ENCODE data around the gene ZNF333. TPM values are rescaled to one million over a fixed set of nuclear protein-coding genes. Genes with fewer than 3 reads are reported as not detected.
"Not testable (repeated sequence)": the region's sequence is repeated elsewhere in the genome, so short reads cannot be mapped to it uniquely, and the experiment has no call there.

The ZNF333 gene
- polyA plus RNA-seq, 2 donors: 4.0 to 6.9 TPM

DNA sequence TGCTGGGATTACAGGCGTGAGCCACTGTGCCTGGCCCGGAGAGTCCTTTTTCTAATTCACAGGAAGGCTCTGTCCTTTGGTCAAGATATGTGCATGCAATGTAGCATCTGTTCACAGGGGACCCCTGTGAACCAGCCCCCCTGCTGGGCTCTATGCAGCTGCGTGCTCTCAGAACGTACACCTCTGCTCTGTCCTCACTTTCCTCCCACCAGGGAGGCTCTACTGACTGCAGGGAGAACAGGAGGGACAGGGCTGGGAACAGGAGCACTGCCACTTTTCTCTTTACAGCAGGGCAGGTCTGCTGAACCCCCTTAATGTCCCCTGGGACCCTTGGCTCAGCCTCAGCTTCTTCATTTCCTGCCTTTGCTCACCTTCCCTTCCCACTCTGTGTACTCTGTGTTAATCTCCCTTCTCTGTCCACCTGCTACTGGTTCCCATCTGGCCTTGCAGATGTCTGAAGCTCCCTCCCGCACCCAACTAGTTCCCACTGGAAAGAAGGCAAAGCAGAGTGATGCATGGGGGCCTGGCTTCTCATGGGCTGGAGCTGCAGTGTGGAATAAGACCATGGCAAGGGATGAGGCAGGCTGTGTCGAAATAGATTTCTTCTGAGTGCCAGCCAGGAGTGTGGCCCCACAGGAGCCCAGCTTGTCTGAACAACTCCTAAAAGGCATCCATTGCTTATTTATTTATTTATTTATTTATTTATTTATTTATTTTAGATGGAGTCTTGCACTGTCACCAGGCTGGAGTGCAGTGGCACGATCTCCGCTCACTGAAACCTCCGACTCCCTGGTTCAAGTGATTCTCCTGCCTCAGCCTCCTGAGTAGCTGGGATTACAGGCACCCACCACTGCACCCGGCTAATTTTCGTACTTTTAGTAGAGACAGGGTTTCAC is 81.3 kb downstream of the ZNF333 start:
- no peaks in the 10 kb centered on the region for H3K9me3 ChIP-seq (ENCODE audit: control insufficient read depth in 2 of 2, insufficient read depth in 1 of 2, low read depth in 1 of 2, low read length in 1 of 2)
- WGBS, 2 donors: 77 to 85% methylated on average over 11 of the region's 11 CpGs
- H3K27ac ChIP-seq (ENCODE audit: low read depth in 2 of 2, low read length in 1 of 2): no peak overlapping the region
- H3K4me3 ChIP-seq (ENCODE audit: low read depth in 1 of 2, low read length in 2 of 2): no peak overlapping the region
- no peaks in the 10 kb centered on the region for H3K36me3 ChIP-seq (ENCODE audit: control insufficient read depth in 2 of 2, insufficient read depth in 2 of 2, low read length in 1 of 2)
- H3K27me3 ChIP-seq (ENCODE audit: control insufficient read depth in 1 of 2, insufficient read depth in 2 of 2, low read length in 2 of 2): no peaks in the 10 kb centered on the region
- H3K4me1 ChIP-seq (ENCODE audit: control insufficient read depth in 2 of 2, insufficient read depth in 2 of 2, low read length in 1 of 2): no peaks in the 10 kb centered on the region

DNA sequence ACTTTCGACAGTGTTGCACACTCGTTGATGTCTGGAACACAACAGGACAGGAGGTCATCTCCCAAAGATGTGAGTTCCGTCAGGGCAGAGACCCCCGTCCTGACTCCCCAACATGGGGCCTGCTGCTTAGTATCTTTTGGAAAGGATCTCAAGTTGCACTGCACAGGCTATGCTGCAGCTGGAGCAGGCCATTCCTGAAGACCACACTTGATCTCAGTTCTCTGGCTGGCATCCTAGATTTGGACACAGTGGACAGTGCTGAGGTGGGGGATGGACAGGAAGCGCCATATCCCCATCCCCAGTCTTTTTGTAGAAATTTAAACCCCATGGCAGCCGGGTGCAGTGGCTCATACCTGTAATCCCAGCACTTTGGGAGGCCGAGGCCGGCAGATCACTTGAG is 82.6 kb downstream of the ZNF333 start:
- no peaks in the 10 kb centered on the region for H3K27me3 ChIP-seq (ENCODE audit: control insufficient read depth in 1 of 2, insufficient read depth in 2 of 2, low read length in 2 of 2)
- WGBS, 2 donors: 84 to 89% methylated on average over 8 of the region's 8 CpGs
- no peak overlapping the region for H3K27ac ChIP-seq (ENCODE audit: low read depth in 2 of 2, low read length in 1 of 2)

DNA sequence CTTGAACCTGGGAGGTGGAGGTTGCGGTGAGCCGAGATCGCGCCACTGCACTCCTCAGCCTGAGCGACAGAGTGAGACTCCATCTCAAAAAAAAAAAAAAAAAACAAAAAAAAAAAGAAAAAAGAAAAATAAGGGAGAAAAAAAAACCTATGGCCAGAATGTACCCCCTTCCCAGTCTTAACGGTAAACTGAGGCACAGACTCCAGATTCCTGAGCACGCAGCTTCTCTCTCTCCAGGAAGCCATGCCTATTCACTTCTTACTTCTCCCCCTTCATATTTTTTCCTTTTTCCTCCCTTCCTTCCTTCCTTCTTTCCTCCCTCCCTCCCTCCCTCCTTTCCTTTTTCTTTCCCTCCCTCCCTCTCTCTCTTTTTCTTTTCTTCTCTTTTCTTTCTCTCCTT is 83.1 kb downstream of the ZNF333 start:
- no peak overlapping the region for H3K4me3 ChIP-seq (ENCODE audit: low read depth in 1 of 2, low read length in 2 of 2)
- WGBS, 2 donors: 90 to 95% methylated on average over 7 of the region's 7 CpGs
- no peaks in the 10 kb centered on the region for H3K27me3 ChIP-seq (ENCODE audit: control insufficient read depth in 1 of 2, insufficient read depth in 2 of 2, low read length in 2 of 2)
- H3K27ac ChIP-seq (ENCODE audit: low read depth in 2 of 2, low read length in 1 of 2): no peak overlapping the region
- H3K9me3 ChIP-seq (ENCODE audit: control insufficient read depth in 2 of 2, insufficient read depth in 1 of 2, low read depth in 1 of 2, low read length in 1 of 2): no peaks in the 10 kb centered on the region
- peaks cover 0 to 2% of the 10 kb centered on the region in 2 donors for H3K4me1 ChIP-seq (ENCODE audit: control insufficient read depth in 2 of 2, insufficient read depth in 2 of 2, low read length in 1 of 2)
- no peaks in the 10 kb centered on the region for H3K36me3 ChIP-seq (ENCODE audit: control insufficient read depth in 2 of 2, insufficient read depth in 2 of 2, low read length in 1 of 2)

More for the DNA sequence above, 82.6 kb downstream of the ZNF333 start:
- Histone ChIP-seq H3K36me3 (ENCODE audit: control insufficient read depth in 2 of 2, insufficient read depth in 2 of 2, low read length in 1 of 2) (no peaks in the 10 kb centered on the region), H3K4me3 (ENCODE audit: low read depth in 1 of 2, low read length in 2 of 2) (no peak overlapping the region), H3K9me3 (ENCODE audit: control insufficient read depth in 2 of 2, insufficient read depth in 1 of 2, low read depth in 1 of 2, low read length in 1 of 2) (no peaks in the 10 kb centered on the region), H3K4me1 (ENCODE audit: control insufficient read depth in 2 of 2, insufficient read depth in 2 of 2, low read length in 1 of 2) (peaks cover 0 to 2% of the 10 kb centered on the region in 2 donors)

DNA sequence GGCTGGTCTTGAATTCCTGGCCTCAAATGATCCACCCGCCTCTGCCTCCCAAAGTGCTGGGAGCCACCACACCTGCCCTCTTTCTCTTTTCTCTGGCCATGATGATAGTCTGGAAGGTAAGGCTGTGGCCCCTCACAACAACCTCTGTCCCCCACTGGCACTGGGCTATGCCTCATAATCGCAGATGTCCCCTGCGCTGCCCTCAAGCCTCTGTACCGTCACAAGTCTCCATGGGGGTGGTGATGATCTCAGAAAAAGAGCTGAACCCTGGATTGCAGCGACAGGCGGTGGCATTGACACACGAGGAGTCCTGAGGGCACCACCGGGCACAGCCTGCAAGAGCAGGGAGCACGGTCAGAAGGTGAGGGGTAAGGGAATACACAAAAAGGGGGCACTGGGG is 83.9 kb downstream of the ZNF333 start:
- WGBS, 2 donors: 78% methylated on average over 9 of the region's 9 CpGs
- H3K9me3 ChIP-seq (ENCODE audit: control insufficient read depth in 2 of 2, insufficient read depth in 1 of 2, low read depth in 1 of 2, low read length in 1 of 2): not testable (repeated sequence)

DNA sequence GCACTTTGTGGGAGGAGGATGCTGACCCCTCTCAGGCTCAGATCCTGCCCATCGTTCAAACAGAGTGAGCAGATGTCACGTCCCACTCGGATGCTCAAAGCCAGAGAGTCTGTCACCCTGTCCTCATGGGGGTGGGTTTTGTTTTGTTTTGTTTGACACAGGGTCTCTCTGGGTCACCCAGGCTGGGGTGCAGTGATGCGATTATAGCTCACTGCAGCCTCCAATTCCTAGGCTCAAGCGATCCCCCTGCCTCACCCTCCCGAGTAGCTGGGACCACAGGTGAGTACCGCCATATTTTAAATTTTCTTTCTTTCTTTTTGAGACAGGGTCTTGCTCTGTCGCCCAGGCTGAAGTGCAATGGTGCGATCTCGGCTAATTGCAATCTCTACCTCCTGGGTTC is 84.5 kb downstream of the ZNF333 start:
- 75 to 79% methylated on average over 10 of the region's 10 CpGs for WGBS, 2 donors
- Histone ChIP-seq H3K27ac (ENCODE audit: low read depth in 2 of 2, low read length in 1 of 2) (no peak overlapping the region), H3K9me3 (ENCODE audit: control insufficient read depth in 2 of 2, insufficient read depth in 1 of 2, low read depth in 1 of 2, low read length in 1 of 2) (no peaks in the 10 kb centered on the region), H3K4me3 (ENCODE audit: low read depth in 1 of 2, low read length in 2 of 2) (no peak overlapping the region), H3K36me3 (ENCODE audit: control insufficient read depth in 2 of 2, insufficient read depth in 2 of 2, low read length in 1 of 2) (no peaks in the 10 kb centered on the region), H3K4me1 (ENCODE audit: control insufficient read depth in 2 of 2, insufficient read depth in 2 of 2, low read length in 1 of 2) (peaks cover 0 to 2% of the 10 kb centered on the region in 2 donors), H3K27me3 (ENCODE audit: control insufficient read depth in 1 of 2, insufficient read depth in 2 of 2, low read length in 2 of 2) (no peaks in the 10 kb centered on the region)

More for the DNA sequence above, 83.9 kb downstream of the ZNF333 start:
- not testable (repeated sequence) for H3K27me3 ChIP-seq (ENCODE audit: control insufficient read depth in 1 of 2, insufficient read depth in 2 of 2, low read length in 2 of 2); H3K4me1 ChIP-seq (ENCODE audit: control insufficient read depth in 2 of 2, insufficient read depth in 2 of 2, low read length in 1 of 2); H3K4me3 ChIP-seq (ENCODE audit: low read depth in 1 of 2, low read length in 2 of 2); H3K27ac ChIP-seq (ENCODE audit: low read depth in 2 of 2, low read length in 1 of 2); H3K36me3 ChIP-seq (ENCODE audit: control insufficient read depth in 2 of 2, insufficient read depth in 2 of 2, low read length in 1 of 2)

DNA sequence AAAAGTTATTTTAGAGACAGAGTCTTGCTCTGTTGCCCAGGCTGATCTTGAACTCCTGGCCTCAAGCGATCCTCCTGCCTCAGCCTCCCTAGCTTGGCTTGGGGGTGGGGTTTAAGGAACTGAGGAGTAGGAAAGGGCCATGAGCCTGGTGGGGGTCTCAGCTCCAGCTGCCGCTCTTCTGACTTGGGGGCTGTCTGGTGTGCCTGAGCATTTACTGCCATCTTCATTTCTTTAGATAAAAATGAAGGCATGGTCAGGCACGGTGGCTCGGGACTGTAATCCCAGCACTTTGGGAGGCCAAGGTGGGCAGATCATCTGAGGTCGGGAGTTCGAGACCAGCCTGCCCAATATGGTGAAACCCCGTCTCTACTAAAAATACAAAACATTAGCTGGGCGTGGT is 85.5 kb downstream of the ZNF333 start:
- 69 to 73% methylated on average over 8 of the region's 8 CpGs for WGBS, 2 donors
- not testable (repeated sequence) for H3K4me3 ChIP-seq (ENCODE audit: low read depth in 1 of 2, low read length in 2 of 2); H3K9me3 ChIP-seq (ENCODE audit: control insufficient read depth in 2 of 2, insufficient read depth in 1 of 2, low read depth in 1 of 2, low read length in 1 of 2); H3K4me1 ChIP-seq (ENCODE audit: control insufficient read depth in 2 of 2, insufficient read depth in 2 of 2, low read length in 1 of 2); H3K27me3 ChIP-seq (ENCODE audit: control insufficient read depth in 1 of 2, insufficient read depth in 2 of 2, low read length in 2 of 2); H3K36me3 ChIP-seq (ENCODE audit: control insufficient read depth in 2 of 2, insufficient read depth in 2 of 2, low read length in 1 of 2); H3K27ac ChIP-seq (ENCODE audit: low read depth in 2 of 2, low read length in 1 of 2)

DNA sequence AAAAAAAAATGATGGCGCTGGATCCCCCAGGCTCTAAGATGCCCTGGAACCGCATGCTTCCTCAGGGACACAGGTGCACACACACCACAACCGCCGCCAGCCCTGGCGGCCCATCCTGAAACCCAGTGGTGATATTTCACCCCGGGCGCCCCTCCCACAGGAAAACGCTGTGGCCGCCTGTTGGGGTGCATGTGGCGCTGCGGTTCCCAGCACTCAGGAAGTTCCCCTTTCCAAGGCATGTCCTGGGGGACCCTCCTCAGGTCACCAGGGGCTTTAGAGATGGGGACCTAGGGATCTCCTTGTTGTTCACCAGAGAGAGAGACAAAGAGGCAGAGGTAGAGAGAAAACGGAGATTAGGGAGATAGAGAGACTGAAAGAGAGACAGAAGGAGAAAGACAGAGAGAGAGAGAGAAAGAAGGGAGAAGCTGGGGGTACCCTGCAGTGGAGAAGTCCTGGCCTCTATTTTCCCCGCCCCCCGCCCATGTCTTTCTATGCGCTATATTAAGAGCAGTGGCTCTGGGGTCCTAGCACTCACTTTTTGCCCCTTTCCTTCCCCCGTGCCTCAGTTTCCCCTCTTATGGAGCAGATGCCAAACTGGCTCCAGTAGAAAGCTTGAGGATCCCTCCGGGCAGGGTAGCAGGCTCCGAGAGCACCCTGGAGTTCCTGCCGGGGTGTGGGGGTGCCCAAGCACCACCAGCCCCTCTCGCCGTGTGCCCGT is 86.2 kb downstream of the ZNF333 start:
- Histone ChIP-seq H3K27me3 (ENCODE audit: control insufficient read depth in 1 of 2, insufficient read depth in 2 of 2, low read length in 2 of 2) (no peaks in the 10 kb centered on the region), H3K9me3 (ENCODE audit: control insufficient read depth in 2 of 2, insufficient read depth in 1 of 2, low read depth in 1 of 2, low read length in 1 of 2) (no peaks in the 10 kb centered on the region), H3K36me3 (ENCODE audit: control insufficient read depth in 2 of 2, insufficient read depth in 2 of 2, low read length in 1 of 2) (no peaks in the 10 kb centered on the region), H3K4me1 (ENCODE audit: control insufficient read depth in 2 of 2, insufficient read depth in 2 of 2, low read length in 1 of 2) (peaks cover 0 to 2% of the 10 kb centered on the region in 2 donors), H3K4me3 (ENCODE audit: low read depth in 1 of 2, low read length in 2 of 2) (peak overlapping the region; percentile 1 to 39), H3K27ac (ENCODE audit: low read depth in 2 of 2, low read length in 1 of 2) (peak overlapping the region in 1 of 2 donors; percentile 2)
- 5 to 11% methylated on average over 22 of the region's 22 CpGs for WGBS, 2 donors

DNA sequence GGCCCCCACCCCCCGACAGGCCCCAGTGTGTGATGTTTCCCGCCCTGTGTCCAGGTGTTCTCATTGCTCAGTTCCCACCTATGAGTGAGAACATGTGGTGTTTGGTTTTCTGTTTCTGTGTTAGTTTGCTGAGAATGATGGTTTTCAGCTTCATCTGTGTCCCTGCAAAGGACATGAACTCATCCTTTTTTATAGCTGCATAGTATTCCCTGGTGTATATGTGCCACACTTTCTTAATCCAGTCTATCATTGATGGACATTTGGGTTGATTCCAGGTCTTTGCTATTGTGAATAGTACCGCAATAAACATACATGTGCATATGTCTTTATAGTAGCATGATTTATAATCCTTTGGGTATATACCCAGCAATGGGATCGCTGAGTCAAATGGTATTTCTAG is 87.8 kb downstream of the ZNF333 start:
- H3K36me3 ChIP-seq (ENCODE audit: control insufficient read depth in 2 of 2, insufficient read depth in 2 of 2, low read length in 1 of 2); H3K4me1 ChIP-seq (ENCODE audit: control insufficient read depth in 2 of 2, insufficient read depth in 2 of 2, low read length in 1 of 2); H3K9me3 ChIP-seq (ENCODE audit: control insufficient read depth in 2 of 2, insufficient read depth in 1 of 2, low read depth in 1 of 2, low read length in 1 of 2); H3K4me3 ChIP-seq (ENCODE audit: low read depth in 1 of 2, low read length in 2 of 2); H3K27me3 ChIP-seq (ENCODE audit: control insufficient read depth in 1 of 2, insufficient read depth in 2 of 2, low read length in 2 of 2); H3K27ac ChIP-seq (ENCODE audit: low read depth in 2 of 2, low read length in 1 of 2): not testable (repeated sequence)
- WGBS, 2 donors: 86 to 94% methylated on average over 4 of the region's 4 CpGs

DNA sequence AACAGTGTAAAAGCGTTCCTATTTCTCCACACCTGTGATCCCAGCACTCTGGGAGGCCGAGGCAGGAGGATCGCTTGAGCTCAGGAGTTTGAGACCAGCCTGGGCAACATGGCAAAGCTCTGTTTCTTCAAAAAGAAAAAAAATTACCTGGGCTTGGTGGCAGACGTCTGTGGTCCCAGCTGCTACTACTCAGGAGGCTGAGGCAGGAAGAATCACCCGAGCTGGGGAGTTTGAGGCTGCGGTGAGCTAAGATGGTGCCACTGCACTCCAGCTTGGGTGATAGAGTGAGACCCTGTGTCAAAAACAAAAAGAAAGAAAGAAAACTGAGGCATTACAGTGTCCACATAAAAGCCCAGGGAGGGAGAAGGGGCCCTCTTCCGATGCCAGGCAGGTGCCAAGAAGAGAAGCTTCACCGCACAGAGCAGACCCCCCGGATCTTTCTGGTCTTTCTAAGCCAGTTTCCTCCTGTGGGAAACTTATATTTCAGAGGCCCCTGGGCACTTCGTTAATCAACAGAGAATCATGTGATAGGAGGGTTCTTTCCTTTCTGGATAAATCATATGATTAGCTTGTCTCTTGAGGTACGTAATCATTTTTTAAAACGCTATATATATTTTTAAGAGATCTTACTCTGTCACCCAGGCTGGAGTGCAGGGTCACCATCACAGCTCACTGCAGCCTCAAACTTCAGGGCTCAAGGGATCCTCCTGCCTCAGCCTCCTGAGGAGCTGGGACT is 88.4 kb downstream of the ZNF333 start, which contains the start of gene ADGRE2:
Gene ADGRE2 (minus strand): TSS at position 451 of the 736 bp plus-strand sequence. CDS start 1,804 bp downstream, outside the sequence.
- H3K27me3 ChIP-seq (ENCODE audit: control insufficient read depth in 1 of 2, insufficient read depth in 2 of 2, low read length in 2 of 2); H3K9me3 ChIP-seq (ENCODE audit: control insufficient read depth in 2 of 2, insufficient read depth in 1 of 2, low read depth in 1 of 2, low read length in 1 of 2); H3K4me3 ChIP-seq (ENCODE audit: low read depth in 1 of 2, low read length in 2 of 2); H3K27ac ChIP-seq (ENCODE audit: low read depth in 2 of 2, low read length in 1 of 2); H3K36me3 ChIP-seq (ENCODE audit: control insufficient read depth in 2 of 2, insufficient read depth in 2 of 2, low read length in 1 of 2); H3K4me1 ChIP-seq (ENCODE audit: control insufficient read depth in 2 of 2, insufficient read depth in 2 of 2, low read length in 1 of 2): not testable (repeated sequence)
- 67 to 69% methylated on average over 12 of the region's 12 CpGs for WGBS, 2 donors

Measured in esophagus (tissue), 2 donors.